Body of pancreas (tissue), 4 donors: ENCODE data around the gene ING5. TPM values are rescaled to one million over a fixed set of nuclear protein-coding genes. Genes with fewer than 3 reads are reported as not detected.
"Not testable (repeated sequence)": the region's sequence is repeated elsewhere in the genome, so short reads cannot be mapped to it uniquely, and the experiment has no call there.

Experiments used
- ATAC-seq: fragments of 150-250 bp; one replicate; pipeline ENCODE4 v1.9.1; 2016
- DNase-seq, 4 donors: peaks; one replicate each; pipeline ENCODE4 v3.0.0-alpha.2; 2019
- H3K27ac ChIP-seq, 4 donors: fragments of 200-600 bp; sonication (generic); 1 replicate in 3 of 4; 2 replicates in 1 of 4; pipeline versions ENCODE4 v1.5.1 to v1.6.1; 2016 to 2019; ENCODE audit warnings: mild to moderate bottlenecking in 1 of 4, mixed read lengths in 1 of 4, moderate library complexity in 1 of 4
- H3K27me3 ChIP-seq, 2 donors: fragments of 200-600 bp; sonication (generic); one replicate each; pipeline ENCODE4 v1.6.0; 2016; ENCODE audit warnings: mild to moderate bottlenecking in 1 of 2
- H3K36me3 ChIP-seq, 2 donors: fragments of 200-600 bp; sonication (generic); replicated peaks in 1 of 2; 2 replicates each; pipeline ENCODE4 v1.5.1; 2016; ENCODE audit warnings: low read depth in 2 of 2; ENCODE audit not compliant: insufficient read depth in 1 of 2
- H3K4me1 ChIP-seq: fragments of 200-600 bp; sonication (generic); one replicate; pipeline ENCODE4 v1.6.0; 2016
- H3K4me3 ChIP-seq, 2 donors: fragments of 200-600 bp; sonication (generic); 1 replicate in 1 of 2; 2 replicates in 1 of 2; pipeline ENCODE4 v1.5.1; 2016 to 2019
- H3K9me3 ChIP-seq, 3 donors: fragments of 200-600 bp; sonication (generic); 1 replicate in 2 of 3; 2 replicates in 1 of 3; pipeline ENCODE4 v1.5.1; 2016
- CTCF ChIP-seq, 7 experiments: fragments of 450-650 bp in 4 of 7; fragments of 200-600 bp in 3 of 7; sonication (generic) in 3 of 7; IDR thresholded peaks; one replicate each; pipeline ENCODE4 v1.5.1; 2016 to 2019; ENCODE audit warnings: antibody characterized with exemption in 7 of 7
- POLR2A ChIP-seq, 3 donors: fragments of 450-650 bp; IDR thresholded peaks; one replicate each; pipeline ENCODE4 v1.6.1; 2016; ENCODE audit warnings: antibody characterized with exemption in 3 of 3, mild to moderate bottlenecking in 2 of 3
- WGBS, 2 donors: methylation state at CpG; one replicate each; pipeline ENCODE4 v1.1.5; 2017; 5-methylcytosine and 5-hydroxymethylcytosine counted together
- intact Hi-C: fragments of 100-400 bp; cut with DNase I; formaldehyde crosslinking; loops from one replicate; pipeline ENCODE4 v1.15.1; 2023
- total RNA-seq, 2 donors: library from RNA; depleted of rRNA; stranded (reverse); fragments of >200 nt; gene quantifications; one replicate each; pipeline ENCODE4 v1.1.0, GENCODE V29; 2016

Gene ING5
- total RNA-seq, 2 donors from 2014 or later: 28.5 to 89.0 TPM

GRCh38 chr2:241739177-241739576 lies 37.3 kb downstream of the ING5 start:
- intact Hi-C loops: no loop called here
- H3K27me3 ChIP-seq: no peaks in the 10 kb centered on the region
- H3K4me3 ChIP-seq: no peak overlapping the region
- no peaks in the 10 kb centered on the region for H3K36me3 ChIP-seq
- no peak overlapping the region for H3K27ac ChIP-seq
- no peak for DNase-seq
- H3K9me3 ChIP-seq: no peaks in the 10 kb centered on the region
- ATAC-seq: no peak
- TF ChIP-seq CTCF (IDR thresholded peaks at IDR 0.05) (no peak), POLR2A (IDR thresholded peaks at IDR 0.05) (no peak)
- 83 to 96% methylated on average over 10 to 15 of the region's 15 CpGs for WGBS, 2 donors
- H3K4me1 ChIP-seq: peaks cover 10% of the 10 kb centered on the region

- no peak for DNase-seq
- Histone ChIP-seq H3K27me3 (no peaks in the 10 kb centered on the region), H3K9me3 (no peaks in the 10 kb centered on the region), H3K36me3 (no peaks in the 10 kb centered on the region), H3K4me3 (no peak overlapping the region), H3K4me1 (peaks cover 9% of the 10 kb centered on the region), H3K27ac (no peak overlapping the region)
- intact Hi-C loops: no loop called here
- no peak for TF ChIP-seq CTCF (IDR thresholded peaks at IDR 0.05)
- no peak for TF ChIP-seq POLR2A (IDR thresholded peaks at IDR 0.05)
- WGBS, 2 donors: 92 to 96% methylated on average over 10 to 12 of the region's 12 CpGs
- ATAC-seq: no peak
These were observed 37.8 kb downstream of the ING5 start for GRCh38 chr2:241739651-241740050.

GRCh38 chr2:241741016-241741415 lies 39.2 kb downstream of the ING5 start:
- Histone ChIP-seq H3K4me1 (peaks cover 2% of the 10 kb centered on the region), H3K4me3 (no peak overlapping the region), H3K27me3 (no peaks in the 10 kb centered on the region), H3K27ac (no peak overlapping the region), H3K9me3 (no peaks in the 10 kb centered on the region), H3K36me3 (peaks cover 0 to 3% of the 10 kb centered on the region in 2 donors)
- ATAC-seq (no peak), DNase-seq (no peak)
- intact Hi-C loops: no loop called here
- 54 to 78% methylated on average over 7 to 10 of the region's 10 CpGs for WGBS, 2 donors
- TF ChIP-seq POLR2A (IDR thresholded peaks at IDR 0.05) (no peak), CTCF (IDR thresholded peaks at IDR 0.05) (no peak)

- Histone ChIP-seq H3K36me3 (peaks cover 0 to 3% of the 10 kb centered on the region in 2 donors), H3K4me3 (no peak overlapping the region), H3K9me3 (no peaks in the 10 kb centered on the region), H3K27ac (no peak overlapping the region), H3K4me1 (no peaks in the 10 kb centered on the region), H3K27me3 (no peaks in the 10 kb centered on the region)
- 96% methylated on average over 10 to 27 of the region's 28 CpGs for WGBS, 2 donors
- intact Hi-C loops: no loop called here
- DNase-seq: no peak
- no peak for ATAC-seq
- no peak for TF ChIP-seq CTCF (IDR thresholded peaks at IDR 0.05)
- TF ChIP-seq POLR2A (IDR thresholded peaks at IDR 0.05): no peak
These were observed 40.6 kb downstream of the ING5 start for GRCh38 chr2:241742320-241742939.

GRCh38 chr2:241743008-241743407 lies 41.2 kb downstream of the ING5 start:
- intact Hi-C loops, H3K27me3 ChIP-seq, H3K9me3 ChIP-seq, H3K4me1 ChIP-seq, H3K4me3 ChIP-seq, ATAC-seq, H3K27ac ChIP-seq, DNase-seq, H3K36me3 ChIP-seq: not testable (repeated sequence)
- 83 to 91% methylated on average over 2 to 13 of the region's 15 CpGs for WGBS, 2 donors
